ENCODE results near the gene OR6C3.

The OR6C3 gene

DNA sequence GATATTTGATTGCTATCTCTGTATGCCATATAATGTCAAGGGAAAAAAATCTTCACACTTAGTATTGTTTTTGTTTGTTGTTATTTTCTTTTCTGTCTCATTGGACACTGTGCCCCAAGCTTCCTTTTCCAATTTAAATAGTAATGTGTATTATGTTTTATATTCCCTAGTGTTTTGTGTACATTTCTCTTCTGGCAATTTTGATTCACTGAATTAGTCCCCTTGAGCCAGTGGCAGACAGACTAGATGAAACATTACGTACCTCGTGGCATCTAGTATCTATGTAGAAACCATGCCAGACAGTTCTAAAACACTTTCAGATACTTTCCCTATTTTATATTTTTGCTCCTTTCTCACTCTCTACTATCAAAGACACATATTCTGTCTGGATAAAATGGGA is 16.5 kb upstream of the OR6C3 start, which contains the start of gene OR6C1:
TSS of gene OR6C1 (plus strand) at position 301 of the 400 bp plus-strand sequence. CDS start 6,257 bp downstream, outside the sequence.
- TF ChIP-seq, protein P1, sequence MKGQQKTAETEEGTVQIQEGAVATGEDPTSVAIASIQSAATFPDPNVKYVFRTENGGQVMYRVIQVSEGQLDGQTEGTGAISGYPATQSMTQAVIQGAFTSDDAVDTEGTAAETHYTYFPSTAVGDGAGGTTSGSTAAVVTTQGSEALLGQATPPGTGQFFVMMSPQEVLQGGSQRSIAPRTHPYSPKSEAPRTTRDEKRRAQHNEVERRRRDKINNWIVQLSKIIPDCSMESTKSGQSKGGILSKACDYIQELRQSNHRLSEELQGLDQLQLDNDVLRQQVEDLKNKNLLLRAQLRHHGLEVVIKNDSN (IDR thresholded peaks at IDR 0.05) = no peak
- TF ChIP-seq NFIC (IDR thresholded peaks at IDR 0.05) = no peak
- TF ChIP-seq, protein P2, sequence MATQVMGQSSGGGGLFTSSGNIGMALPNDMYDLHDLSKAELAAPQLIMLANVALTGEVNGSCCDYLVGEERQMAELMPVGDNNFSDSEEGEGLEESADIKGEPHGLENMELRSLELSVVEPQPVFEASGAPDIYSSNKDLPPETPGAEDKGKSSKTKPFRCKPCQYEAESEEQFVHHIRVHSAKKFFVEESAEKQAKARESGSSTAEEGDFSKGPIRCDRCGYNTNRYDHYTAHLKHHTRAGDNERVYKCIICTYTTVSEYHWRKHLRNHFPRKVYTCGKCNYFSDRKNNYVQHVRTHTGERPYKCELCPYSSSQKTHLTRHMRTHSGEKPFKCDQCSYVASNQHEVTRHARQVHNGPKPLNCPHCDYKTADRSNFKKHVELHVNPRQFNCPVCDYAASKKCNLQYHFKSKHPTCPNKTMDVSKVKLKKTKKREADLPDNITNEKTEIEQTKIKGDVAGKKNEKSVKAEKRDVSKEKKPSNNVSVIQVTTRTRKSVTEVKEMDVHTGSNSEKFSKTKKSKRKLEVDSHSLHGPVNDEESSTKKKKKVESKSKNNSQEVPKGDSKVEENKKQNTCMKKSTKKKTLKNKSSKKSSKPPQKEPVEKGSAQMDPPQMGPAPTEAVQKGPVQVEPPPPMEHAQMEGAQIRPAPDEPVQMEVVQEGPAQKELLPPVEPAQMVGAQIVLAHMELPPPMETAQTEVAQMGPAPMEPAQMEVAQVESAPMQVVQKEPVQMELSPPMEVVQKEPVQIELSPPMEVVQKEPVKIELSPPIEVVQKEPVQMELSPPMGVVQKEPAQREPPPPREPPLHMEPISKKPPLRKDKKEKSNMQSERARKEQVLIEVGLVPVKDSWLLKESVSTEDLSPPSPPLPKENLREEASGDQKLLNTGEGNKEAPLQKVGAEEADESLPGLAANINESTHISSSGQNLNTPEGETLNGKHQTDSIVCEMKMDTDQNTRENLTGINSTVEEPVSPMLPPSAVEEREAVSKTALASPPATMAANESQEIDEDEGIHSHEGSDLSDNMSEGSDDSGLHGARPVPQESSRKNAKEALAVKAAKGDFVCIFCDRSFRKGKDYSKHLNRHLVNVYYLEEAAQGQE (IDR thresholded peaks at IDR 0.05; ENCODE audit: low read depth) = no peak
- TF ChIP-seq CEBPB (IDR thresholded peaks at IDR 0.05) = no peak
- no peak for TF ChIP-seq ZBTB7A (IDR thresholded peaks at IDR 0.05; ENCODE audit: low read depth)
- TF ChIP-seq, protein P3, sequence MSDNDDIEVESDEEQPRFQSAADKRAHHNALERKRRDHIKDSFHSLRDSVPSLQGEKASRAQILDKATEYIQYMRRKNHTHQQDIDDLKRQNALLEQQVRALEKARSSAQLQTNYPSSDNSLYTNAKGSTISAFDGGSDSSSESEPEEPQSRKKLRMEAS (IDR thresholded peaks at IDR 0.05) = no peak
- no peak for TF ChIP-seq CREB1 (IDR thresholded peaks at IDR 0.05; ENCODE audit: low read depth)
- no peak for TF ChIP-seq FOXM1 (IDR thresholded peaks at IDR 0.05; ENCODE audit: borderline replicate concordance, low read depth)
- no peak for TF ChIP-seq TCF12 (IDR thresholded peaks at IDR 0.05; ENCODE audit: low read depth)
- no peak for TF ChIP-seq EGR1 (IDR thresholded peaks at IDR 0.05)
- no peak for TF ChIP-seq RAD21 (IDR thresholded peaks at IDR 0.05; ENCODE audit: low read depth)
- TF ChIP-seq TEAD4 (IDR thresholded peaks at IDR 0.05) = no peak
- TF ChIP-seq YY1 (IDR thresholded peaks at IDR 0.05; ENCODE audit: low read depth) = no peak
- no peak for TF ChIP-seq EP300 (IDR thresholded peaks at IDR 0.05; ENCODE audit: borderline replicate concordance)

DNA sequence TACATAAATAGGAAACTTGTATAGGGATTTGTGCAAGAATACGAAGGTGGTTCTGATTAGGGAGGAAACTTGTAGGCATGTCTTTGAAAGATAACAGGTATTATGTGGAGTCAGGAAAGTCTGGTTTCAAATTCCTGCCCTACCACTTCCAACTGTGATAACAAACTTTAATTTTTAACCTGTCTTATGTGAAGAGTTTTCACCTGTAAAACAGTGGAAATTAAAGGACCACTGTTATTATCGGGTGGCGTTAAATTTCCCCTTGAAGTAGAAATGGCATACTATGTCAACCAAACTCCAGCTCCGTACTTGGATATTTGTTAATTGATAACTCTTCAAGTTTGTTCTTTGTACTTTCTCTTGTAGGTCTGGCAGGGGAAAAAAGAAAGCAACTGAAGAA is 10.3 kb upstream of the OR6C3 start:
- TF ChIP-seq EP300 (IDR thresholded peaks at IDR 0.05; ENCODE audit: borderline replicate concordance) = no peak
- TF ChIP-seq, protein P3 (IDR thresholded peaks at IDR 0.05) = no peak
- TF ChIP-seq CREB1 (IDR thresholded peaks at IDR 0.05; ENCODE audit: low read depth) = no peak
- no peak for TF ChIP-seq CEBPB (IDR thresholded peaks at IDR 0.05)

DNA sequence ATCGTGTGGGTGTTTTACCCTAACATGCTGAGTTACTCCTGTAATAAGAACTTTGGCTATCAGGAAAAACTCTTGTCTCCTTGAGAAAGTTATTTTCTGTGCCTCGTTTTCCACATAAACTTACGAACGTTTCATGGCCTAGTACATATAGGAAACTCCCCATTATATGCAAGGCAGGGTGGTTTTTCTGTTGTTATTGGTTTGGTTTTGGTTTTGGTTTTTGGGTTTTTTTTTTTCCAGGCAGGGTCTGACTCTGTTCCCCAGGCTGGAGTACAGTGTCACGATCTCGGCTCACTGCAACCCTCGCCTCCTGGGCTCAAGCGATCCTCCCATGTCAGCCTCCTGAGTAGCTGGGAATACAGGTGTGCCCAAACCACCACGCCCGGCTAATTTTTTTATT is 5.5 kb downstream of the OR6C3 start:
- TF ChIP-seq ZBTB7A (IDR thresholded peaks at IDR 0.05; ENCODE audit: low read depth) (no peak), EGR1 (IDR thresholded peaks at IDR 0.05) (no peak), YY1 (IDR thresholded peaks at IDR 0.05; ENCODE audit: low read depth) (no peak), TAF1 (IDR thresholded peaks at IDR 0.05; ENCODE audit: low read depth) (no peak), EP300 (IDR thresholded peaks at IDR 0.05; ENCODE audit: borderline replicate concordance) (no peak), NFIC (IDR thresholded peaks at IDR 0.05) (no peak), TCF12 (IDR thresholded peaks at IDR 0.05; ENCODE audit: low read depth) (no peak), RAD21 (IDR thresholded peaks at IDR 0.05; ENCODE audit: low read depth) (no peak), CEBPB (IDR thresholded peaks at IDR 0.05) (no peak), CREB1 (IDR thresholded peaks at IDR 0.05; ENCODE audit: low read depth) (no peak), FOXM1 (IDR thresholded peaks at IDR 0.05; ENCODE audit: borderline replicate concordance, low read depth) (no peak)
- TF ChIP-seq, protein P3 (IDR thresholded peaks at IDR 0.05) = no peak
- TF ChIP-seq, protein P2 (IDR thresholded peaks at IDR 0.05; ENCODE audit: low read depth) = no peak
- TF ChIP-seq, protein P1 (IDR thresholded peaks at IDR 0.05) = no peak

DNA sequence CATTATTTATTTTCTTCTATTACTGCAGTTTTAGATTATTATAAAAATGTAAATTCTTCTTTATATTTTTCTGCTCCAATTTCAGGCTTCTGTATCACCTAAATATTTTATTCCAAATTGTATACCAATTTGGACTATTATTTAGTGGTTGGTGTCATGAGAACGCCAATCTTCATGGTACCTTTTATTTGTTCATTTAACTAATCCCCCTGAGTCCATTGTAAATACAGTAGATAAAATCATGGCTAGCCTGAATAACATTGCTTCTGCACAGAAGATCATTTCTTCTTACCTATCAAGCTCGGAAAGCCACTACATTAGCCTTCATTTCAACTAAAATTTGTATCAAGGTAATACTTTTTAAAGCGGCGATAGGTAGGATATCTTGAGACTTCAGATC is 32.1 kb downstream of the OR6C3 start, which contains the start of gene OR6C75:
TSS of gene OR6C75 (plus strand) at position 301 of the 400 bp plus-strand sequence. CDS start 2,136 bp downstream, outside the sequence.
- TF ChIP-seq TCF12 (IDR thresholded peaks at IDR 0.05; ENCODE audit: low read depth) = no peak
- TF ChIP-seq FOXM1 (IDR thresholded peaks at IDR 0.05; ENCODE audit: borderline replicate concordance, low read depth) = no peak
- TF ChIP-seq CEBPB (IDR thresholded peaks at IDR 0.05) = no peak
- TF ChIP-seq EP300 (IDR thresholded peaks at IDR 0.05; ENCODE audit: borderline replicate concordance) = no peak
- TF ChIP-seq, protein P2 (IDR thresholded peaks at IDR 0.05; ENCODE audit: low read depth) = no peak
- TF ChIP-seq YY1 (IDR thresholded peaks at IDR 0.05; ENCODE audit: low read depth) = no peak
- no peak for TF ChIP-seq NFIC (IDR thresholded peaks at IDR 0.05)
- TF ChIP-seq, protein P1 (IDR thresholded peaks at IDR 0.05) = no peak
- TF ChIP-seq ZBTB7A (IDR thresholded peaks at IDR 0.05; ENCODE audit: low read depth) = no peak
- no peak for TF ChIP-seq TEAD4 (IDR thresholded peaks at IDR 0.05)
- TF ChIP-seq, protein P3 (IDR thresholded peaks at IDR 0.05) = no peak
- no peak for TF ChIP-seq EGR1 (IDR thresholded peaks at IDR 0.05)
- no peak for TF ChIP-seq RAD21 (IDR thresholded peaks at IDR 0.05; ENCODE audit: low read depth)
- no peak for TF ChIP-seq TAF1 (IDR thresholded peaks at IDR 0.05; ENCODE audit: low read depth)
- no peak for TF ChIP-seq CREB1 (IDR thresholded peaks at IDR 0.05; ENCODE audit: low read depth)

All from Ishikawa (cell line).